ENCODE data around the gene TMEM95.

TMEM95 gene

DNA sequence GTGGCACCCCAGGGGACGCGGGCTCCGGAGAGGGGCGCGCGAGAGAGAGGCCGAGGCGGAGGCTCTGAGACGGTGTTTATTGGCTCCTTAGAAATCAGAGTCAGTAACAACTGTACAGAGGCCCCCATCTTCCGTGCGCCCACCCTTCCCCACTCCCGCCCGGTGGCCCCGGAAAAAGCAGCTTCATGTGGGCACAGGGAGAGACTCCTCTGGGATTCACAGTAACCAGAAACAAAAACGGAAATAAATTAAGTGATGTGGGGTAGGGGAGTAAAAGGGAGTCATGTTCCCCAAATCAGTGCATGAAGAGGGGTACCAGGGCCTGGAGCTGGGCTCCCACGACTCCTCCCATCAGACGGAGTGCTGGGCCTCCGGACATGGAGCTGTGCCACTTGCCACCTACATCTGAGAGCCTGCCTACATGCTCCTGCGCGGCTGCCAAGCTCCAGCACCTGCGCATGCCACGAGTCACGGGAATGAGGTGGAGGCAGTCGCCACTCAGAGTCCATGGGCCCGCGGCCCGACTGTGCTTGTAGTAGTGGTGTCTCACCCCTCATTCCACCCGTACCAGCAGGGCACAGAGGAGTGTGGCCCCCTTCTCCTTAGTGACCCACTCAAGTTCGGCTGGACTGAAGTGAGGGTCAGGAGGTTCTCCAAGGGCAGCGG, 39.3 kb upstream of the TMEM95 start:
- H3K4me3 ChIP-seq (ENCODE audit: low read depth, low read length): peak overlapping the region; percentile 59
- no peak for DNase-seq (ENCODE audit: low read depth, low spot score)
- in situ Hi-C loops (cut with HindIII; ENCODE audit: low sequenced_read_pairs): no loop called here
- TF ChIP-seq, protein P1, sequence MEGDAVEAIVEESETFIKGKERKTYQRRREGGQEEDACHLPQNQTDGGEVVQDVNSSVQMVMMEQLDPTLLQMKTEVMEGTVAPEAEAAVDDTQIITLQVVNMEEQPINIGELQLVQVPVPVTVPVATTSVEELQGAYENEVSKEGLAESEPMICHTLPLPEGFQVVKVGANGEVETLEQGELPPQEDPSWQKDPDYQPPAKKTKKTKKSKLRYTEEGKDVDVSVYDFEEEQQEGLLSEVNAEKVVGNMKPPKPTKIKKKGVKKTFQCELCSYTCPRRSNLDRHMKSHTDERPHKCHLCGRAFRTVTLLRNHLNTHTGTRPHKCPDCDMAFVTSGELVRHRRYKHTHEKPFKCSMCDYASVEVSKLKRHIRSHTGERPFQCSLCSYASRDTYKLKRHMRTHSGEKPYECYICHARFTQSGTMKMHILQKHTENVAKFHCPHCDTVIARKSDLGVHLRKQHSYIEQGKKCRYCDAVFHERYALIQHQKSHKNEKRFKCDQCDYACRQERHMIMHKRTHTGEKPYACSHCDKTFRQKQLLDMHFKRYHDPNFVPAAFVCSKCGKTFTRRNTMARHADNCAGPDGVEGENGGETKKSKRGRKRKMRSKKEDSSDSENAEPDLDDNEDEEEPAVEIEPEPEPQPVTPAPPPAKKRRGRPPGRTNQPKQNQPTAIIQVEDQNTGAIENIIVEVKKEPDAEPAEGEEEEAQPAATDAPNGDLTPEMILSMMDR (IDR thresholded peaks at IDR 0.05; ENCODE audit: low read depth, low read length): no peak

DNA sequence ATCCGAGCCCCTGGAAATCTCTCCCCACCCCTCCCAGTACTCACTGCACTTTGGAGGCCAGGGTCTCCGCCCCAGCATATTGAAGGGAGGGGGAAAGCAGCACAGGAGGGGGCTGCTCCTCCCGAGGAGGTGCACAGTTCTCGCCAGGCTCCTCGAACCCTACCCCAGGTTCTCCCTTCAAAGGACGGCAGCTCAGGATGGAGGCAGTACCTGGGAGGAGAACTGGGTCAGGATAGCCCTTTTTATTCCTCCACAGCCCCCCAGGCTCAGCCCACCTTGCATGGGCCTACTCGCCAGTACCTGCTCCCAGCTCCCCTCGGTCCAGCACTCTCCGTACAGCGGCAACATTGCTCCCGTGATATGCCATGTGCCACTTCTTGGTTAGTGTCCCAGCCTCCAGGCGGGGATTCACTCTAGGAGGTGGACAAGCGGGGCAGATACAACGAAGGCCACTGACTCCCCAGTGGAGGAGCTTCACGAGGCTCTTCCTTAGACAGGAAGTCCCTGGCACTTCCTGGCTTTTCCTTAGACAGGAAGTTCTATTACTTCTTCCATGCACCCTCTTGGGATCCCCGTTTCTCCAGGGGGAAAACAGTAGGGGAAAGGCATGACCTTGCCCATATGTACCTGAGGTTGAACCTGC, 37.7 kb upstream of the TMEM95 start:
- no peak for DNase-seq (ENCODE audit: low read depth, low spot score)
- TF ChIP-seq, protein P1 (IDR thresholded peaks at IDR 0.05; ENCODE audit: low read depth, low read length): no peak
- in situ Hi-C loops (cut with HindIII; ENCODE audit: low sequenced_read_pairs): no loop called here
- no peak overlapping the region for H3K4me3 ChIP-seq (ENCODE audit: low read depth, low read length)

DNA sequence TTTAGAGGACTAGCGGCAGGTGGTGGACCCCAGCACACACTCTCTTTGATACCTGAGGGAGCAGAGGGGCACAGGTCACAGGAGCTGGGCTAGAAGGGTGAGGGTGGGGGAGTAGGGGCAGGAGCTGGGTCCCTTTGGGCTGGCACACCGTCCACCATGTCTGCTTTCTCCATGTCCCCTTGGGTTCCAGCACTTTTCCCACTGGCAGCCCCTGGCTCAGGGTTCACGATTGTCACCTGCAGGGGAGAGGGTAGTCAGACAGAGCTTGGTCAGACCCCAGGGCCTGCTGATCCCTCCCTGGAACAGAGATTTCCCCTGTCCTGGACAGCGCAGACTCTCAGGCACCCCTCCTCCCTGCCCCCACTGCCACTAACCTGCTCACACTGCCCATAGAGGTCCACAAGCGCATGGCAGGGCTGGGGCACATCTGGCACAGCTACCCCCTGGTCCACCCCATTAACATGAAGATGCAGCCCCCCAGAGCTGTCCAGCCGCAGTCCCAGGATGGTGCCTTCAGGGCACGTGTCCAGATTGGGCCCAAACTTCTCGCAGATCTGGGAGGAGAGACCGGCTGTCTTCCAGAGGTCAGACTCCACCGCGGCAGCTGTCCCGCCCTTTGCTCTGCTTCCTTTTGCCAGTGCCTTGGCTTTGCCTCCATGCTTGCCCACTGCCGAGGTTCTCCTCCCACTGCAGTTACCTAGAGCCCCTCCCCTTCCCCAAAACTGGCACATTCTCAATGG, 36.7 kb upstream of the TMEM95 start:
- TF ChIP-seq, protein P1 (IDR thresholded peaks at IDR 0.05; ENCODE audit: low read depth, low read length): no peak
- DNase-seq (ENCODE audit: low read depth, low spot score): no peak
- in situ Hi-C loops (cut with HindIII; ENCODE audit: low sequenced_read_pairs): no loop called here
- H3K4me3 ChIP-seq (ENCODE audit: low read depth, low read length): no peak overlapping the region

DNA sequence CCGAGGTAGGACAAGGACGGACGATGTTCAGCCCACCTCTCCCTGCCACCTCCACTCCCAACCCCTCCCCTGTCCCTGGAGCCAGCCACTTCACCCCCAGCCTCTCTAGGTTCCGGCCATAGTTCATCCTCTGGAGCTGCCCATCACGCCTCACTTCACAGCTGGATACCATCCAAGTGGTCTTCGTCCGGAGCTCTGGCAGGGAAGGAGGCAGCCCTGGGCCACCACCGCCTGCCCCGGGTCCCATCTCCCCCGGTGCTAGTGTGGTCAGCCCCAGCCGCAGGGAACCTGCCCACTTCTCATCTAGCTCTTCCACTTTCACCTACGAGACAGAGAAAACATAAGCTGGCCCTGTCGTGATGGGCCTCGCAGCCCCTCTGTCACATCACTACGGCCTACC, 33.5 kb upstream of the TMEM95 start:
- H3K4me3 ChIP-seq (ENCODE audit: low read depth, low read length): no peak overlapping the region
- TF ChIP-seq, protein P1 (IDR thresholded peaks at IDR 0.05; ENCODE audit: low read depth, low read length): no peak

DNA sequence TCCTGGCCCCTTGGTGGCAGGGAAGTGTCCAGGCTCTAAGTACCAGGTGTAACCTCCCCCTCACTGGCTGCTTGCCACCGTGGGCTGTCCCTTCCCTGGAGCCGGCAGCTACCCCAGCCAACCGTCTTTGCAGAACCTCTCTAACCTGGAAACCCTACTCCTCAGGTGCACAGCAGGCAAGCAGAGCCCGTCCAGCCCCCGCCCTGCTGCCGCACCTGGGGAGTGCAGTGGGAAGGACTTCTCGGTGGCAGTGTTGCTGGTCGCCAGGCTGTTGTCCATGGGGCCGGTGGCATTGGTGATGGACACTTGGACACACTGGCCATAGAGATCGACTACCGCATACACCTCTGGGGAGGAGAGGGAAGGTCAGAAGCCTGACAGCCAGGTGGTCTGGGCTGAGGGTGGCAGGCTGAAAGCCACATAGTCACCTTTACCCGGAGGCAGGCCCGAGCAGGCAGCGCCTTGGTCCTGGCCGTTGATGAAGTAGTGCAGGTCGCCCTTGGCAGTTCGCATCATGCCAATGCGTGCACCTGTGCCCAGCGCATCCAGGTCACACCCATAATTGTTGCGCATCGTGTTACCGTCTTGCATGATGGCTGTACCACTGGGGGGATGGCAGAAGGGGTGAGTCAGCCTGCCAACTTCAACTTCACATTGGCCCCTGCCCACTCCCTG, 32.3 kb upstream of the TMEM95 start:
- TF ChIP-seq, protein P1 (IDR thresholded peaks at IDR 0.05; ENCODE audit: low read depth, low read length): no peak
- DNase-seq (ENCODE audit: low read depth, low spot score): no peak
- in situ Hi-C loops (cut with HindIII; ENCODE audit: low sequenced_read_pairs): no loop called here
- no peak overlapping the region for H3K4me3 ChIP-seq (ENCODE audit: low read depth, low read length)

More for the DNA sequence above, 33.5 kb upstream of the TMEM95 start:
- in situ Hi-C loops (cut with HindIII; ENCODE audit: low sequenced_read_pairs): no loop called here
- no peak for DNase-seq (ENCODE audit: low read depth, low spot score)

DNA sequence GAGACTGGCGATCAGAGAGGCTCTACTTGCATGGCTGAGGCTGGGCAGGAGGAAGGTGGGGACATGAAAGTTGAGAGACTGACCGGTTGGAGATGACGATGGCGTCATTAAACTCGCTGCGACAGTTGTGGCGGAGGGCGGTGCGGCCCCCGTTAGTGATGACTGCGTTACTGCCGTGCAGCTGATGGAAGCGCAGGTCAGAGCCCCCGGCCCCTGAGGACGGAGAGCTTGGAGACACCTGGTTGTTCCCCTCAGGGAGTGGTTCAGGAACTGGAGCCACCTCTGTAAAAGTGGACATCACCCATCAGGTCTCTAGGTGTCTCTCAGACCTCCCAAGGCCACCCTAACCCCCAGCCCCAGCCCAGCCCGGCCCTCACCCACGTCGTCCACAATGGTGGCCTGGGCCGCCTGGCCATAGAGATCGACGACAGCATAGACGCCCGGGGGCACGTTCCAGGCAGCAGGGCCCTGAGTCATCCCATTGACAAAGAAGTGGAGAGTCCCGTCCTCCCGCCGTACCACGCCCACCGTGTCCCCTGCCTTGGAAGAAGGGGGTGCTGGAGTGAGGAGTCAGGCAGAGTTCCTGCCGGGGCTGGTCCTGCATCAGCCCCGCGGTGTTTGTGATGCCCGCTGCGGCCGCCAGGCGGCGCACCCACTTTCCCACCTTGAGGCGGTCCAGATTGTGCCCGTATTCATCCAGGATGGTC, 31.1 kb upstream of the TMEM95 start:
- peak; percentile 38 for DNase-seq (ENCODE audit: low read depth, low spot score)
- in situ Hi-C loops (cut with HindIII; ENCODE audit: low sequenced_read_pairs): no loop called here
- H3K4me3 ChIP-seq (ENCODE audit: low read depth, low read length): no peak overlapping the region
- TF ChIP-seq, protein P1 (IDR thresholded peaks at IDR 0.05; ENCODE audit: low read depth, low read length): peak; percentile 95
